Neutrophil (primary cell): ENCODE data around the gene NIT1.
"Not testable (repeated sequence)": the region's sequence is repeated elsewhere in the genome, so short reads cannot be mapped to it uniquely, and the experiment has no call there.

Experiments used
- H3K27ac ChIP-seq: fragments of 200-600 bp; sonication (generic); 2 replicates; pipeline ENCODE4 v1.5.1; 2016; ENCODE audit warnings: mild to moderate bottlenecking, moderate library complexity
- H3K27me3 ChIP-seq: fragments of 200-600 bp; sonication (generic); 2 replicates; pipeline ENCODE4 v1.6.0; 2016; ENCODE audit warnings: mild to moderate bottlenecking
- H3K36me3 ChIP-seq: fragments of 200-600 bp; sonication (generic); 2 replicates; pipeline ENCODE4 v1.5.1; 2017
- H3K4me1 ChIP-seq, 2 experiments: fragments of 200-600 bp in 1 of 2; sonication (generic) in 1 of 2; 1 replicate in 1 of 2; 2 replicates in 1 of 2; pipeline versions ENCODE4 v1.5.1 to v1.6.1; 2013 to 2016; ENCODE audit warnings: low read depth in 1 of 2, low read length in 1 of 2, mild to moderate bottlenecking in 1 of 2, moderate library complexity in 1 of 2; ENCODE audit not compliant: control insufficient read depth in 1 of 2, insufficient read depth in 1 of 2
- H3K4me3 ChIP-seq, 2 experiments: fragments of 200-600 bp in 1 of 2; sonication (generic) in 1 of 2; 1 replicate in 1 of 2; 2 replicates in 1 of 2; pipeline ENCODE4 v1.5.1; 2013 to 2016; ENCODE audit warnings: low read depth in 1 of 2, low read length in 1 of 2, mild to moderate bottlenecking in 1 of 2, moderate library complexity in 1 of 2
- H3K9me3 ChIP-seq: fragments of 200-600 bp; sonication (generic); 2 replicates; pipeline ENCODE4 v1.5.1; 2016
- CTCF ChIP-seq: fragments of 200-600 bp; sonication (generic); IDR thresholded peaks from 2 replicates; pipeline ENCODE4 v1.5.1; 2016; ENCODE audit warnings: antibody characterized with exemption

Gene NIT1

GRCh38 chr1:161115132-161115711 lies 2.7 kb upstream of the NIT1 start:
- H3K4me1 ChIP-seq: peaks cover 40 to 44% of the 10 kb centered on the region in 2 experiments

GRCh38 chr1:161115961-161116360 lies 1.9 kb upstream of the NIT1 start:
- H3K9me3 ChIP-seq, H3K27me3 ChIP-seq, H3K4me3 ChIP-seq, H3K27ac ChIP-seq: not testable (repeated sequence)
- Histone ChIP-seq H3K36me3 (peaks cover 20% of the 10 kb centered on the region), H3K4me1 (peaks cover 43 to 48% of the 10 kb centered on the region in 2 experiments)

More at GRCh38 chr1:161115132-161115711, 2.7 kb upstream of the NIT1 start:
- Histone ChIP-seq H3K27me3 (no peaks in the 10 kb centered on the region), H3K36me3 (peaks cover 13% of the 10 kb centered on the region), H3K9me3 (no peaks in the 10 kb centered on the region), H3K4me3 (no peak overlapping the region), H3K27ac (no peak overlapping the region)
- no peak for TF ChIP-seq CTCF

GRCh38 chr1:161119092-161119903 lies 1.4 kb downstream of the NIT1 start:
- Histone ChIP-seq H3K27ac (peak overlapping the region; percentile 91), H3K4me1 (peaks cover 50 to 54% of the 10 kb centered on the region in 2 experiments), H3K27me3 (no peaks in the 10 kb centered on the region), H3K9me3 (no peaks in the 10 kb centered on the region), H3K36me3 (peaks cover 50% of the 10 kb centered on the region), H3K4me3 (peak overlapping the region; percentile 86 to 95)
- peak; percentile 42 for TF ChIP-seq CTCF

- H3K27ac ChIP-seq: peak overlapping the region; percentile 91
- no peaks in the 10 kb centered on the region for H3K27me3 ChIP-seq
- H3K4me1 ChIP-seq: peaks cover 50 to 54% of the 10 kb centered on the region in 2 experiments
- H3K9me3 ChIP-seq: no peaks in the 10 kb centered on the region
- peak overlapping the region in 1 of 2 experiments; percentile 18 for H3K4me3 ChIP-seq
- TF ChIP-seq CTCF: no peak
- peaks cover 68% of the 10 kb centered on the region for H3K36me3 ChIP-seq
Measured at GRCh38 chr1:161121042-161121650, 3.2 kb downstream of the NIT1 start.

- peaks cover 74% of the 10 kb centered on the region for H3K36me3 ChIP-seq
- H3K27me3 ChIP-seq: no peaks in the 10 kb centered on the region
- H3K9me3 ChIP-seq: no peaks in the 10 kb centered on the region
- TF ChIP-seq CTCF: no peak
- peaks cover 48 to 52% of the 10 kb centered on the region in 2 experiments for H3K4me1 ChIP-seq
- peak overlapping the region; percentile 91 for H3K27ac ChIP-seq
- H3K4me3 ChIP-seq: peak overlapping the region in 1 of 2 experiments; percentile 18
Measured at GRCh38 chr1:161121834-161122233, 3.9 kb downstream of the NIT1 start.
